Astrocyte (in vitro differentiated cells and primary cell): ENCODE results near the gene ATP8B4. TPM values are rescaled to one million over a fixed set of nuclear protein-coding genes. Genes with fewer than 3 reads are reported as not detected.

Source experiments
- DNase-seq: peaks from one replicate; pipeline ENCODE4 v3.0.0-alpha.2; 2010; ENCODE audit warnings: low read depth
- FAIRE-seq: peaks from 2 replicates; lab custom pipeline; 2011; peaks lifted over from hg19 to GRCh38; lab: Jason Lieb, UNC
- H2AFZ ChIP-seq: 2 replicates; pipeline ENCODE4 v1.6.0; 2012; ENCODE audit warnings: low read depth, low read length, inconsistent platforms
- H3K27ac ChIP-seq: 2 replicates; pipeline ENCODE4 v1.5.1; 2011; ENCODE audit warnings: low read depth, low read length, inconsistent platforms
- H3K27me3 ChIP-seq: 2 replicates; pipeline ENCODE4 v1.6.0; 2011; ENCODE audit warnings: low read length, inconsistent platforms; ENCODE audit not compliant: insufficient read depth
- H3K36me3 ChIP-seq: 2 replicates; pipeline ENCODE4 v1.5.1; 2011; ENCODE audit warnings: low read length, inconsistent platforms; ENCODE audit not compliant: insufficient read depth
- H3K4me1 ChIP-seq: 2 replicates; pipeline ENCODE4 v1.5.1; 2011; ENCODE audit warnings: low read length, inconsistent platforms; ENCODE audit not compliant: insufficient read depth
- H3K4me2 ChIP-seq: 2 replicates; pipeline ENCODE4 v1.6.0; 2012; ENCODE audit warnings: low read length, inconsistent platforms
- H3K4me3 ChIP-seq: 2 replicates; pipeline ENCODE4 v1.5.1; 2011; ENCODE audit warnings: low read depth, mild to moderate bottlenecking, low read length, inconsistent platforms; ENCODE audit not compliant: insufficient read depth
- H3K79me2 ChIP-seq: 2 replicates; pipeline ENCODE4 v1.6.0; 2012; ENCODE audit warnings: mild to moderate bottlenecking, low read length, inconsistent platforms; ENCODE audit not compliant: insufficient read depth
- H3K9ac ChIP-seq: 2 replicates; pipeline ENCODE4 v1.6.0; 2012; ENCODE audit warnings: mild to moderate bottlenecking, low read length, inconsistent platforms
- H3K9me3 ChIP-seq: 2 replicates; pipeline ENCODE4 v1.5.1; 2012; ENCODE audit warnings: low read depth, mild to moderate bottlenecking, low read length, inconsistent platforms; ENCODE audit not compliant: insufficient read depth
- H4K20me1 ChIP-seq: 2 replicates; pipeline ENCODE4 v1.6.0; 2012; ENCODE audit warnings: low read length, inconsistent platforms; ENCODE audit not compliant: insufficient read depth
- H3K27ac Mint-ChIP-seq: one replicate; pipeline ENCODE4 v1.8.0; 2021; ENCODE audit warnings: mild to moderate bottlenecking, mixed read lengths; ENCODE audit not compliant: unreplicated experiment
- H3K27me3 Mint-ChIP-seq: one replicate; pipeline ENCODE4 v1.8.0; 2021; ENCODE audit warnings: low read depth, mixed read lengths; ENCODE audit not compliant: unreplicated experiment
- H3K36me3 Mint-ChIP-seq: one replicate; pipeline ENCODE4 v1.8.0; 2021; ENCODE audit warnings: low read depth, mixed read lengths; ENCODE audit not compliant: unreplicated experiment
- H3K4me1 Mint-ChIP-seq: one replicate; pipeline ENCODE4 v1.8.0; 2021; ENCODE audit warnings: low read depth, mixed read lengths; ENCODE audit not compliant: unreplicated experiment
- H3K4me3 Mint-ChIP-seq: one replicate; pipeline ENCODE4 v1.8.0; 2021; ENCODE audit warnings: mild to moderate bottlenecking, moderate library complexity, mixed read lengths; ENCODE audit not compliant: unreplicated experiment
- H3K9me3 Mint-ChIP-seq: one replicate; pipeline ENCODE4 v1.8.0; 2021; ENCODE audit warnings: mild to moderate bottlenecking, mixed read lengths; ENCODE audit not compliant: unreplicated experiment
- EZH2 ChIP-seq: IDR thresholded peaks from 2 replicates; pipeline ENCODE4 v1.6.1; 2012; ENCODE audit warnings: mild to moderate bottlenecking, low read length, inconsistent platforms; ENCODE audit not compliant: insufficient read depth
- total RNA-seq: library from RNA; stranded (reverse); gene quantifications from 2 replicates; pipeline ENCODE4 v1.2.1, GENCODE V29; 2021
- TF ChIP-seq, protein P1 (sequence below): IDR thresholded peaks from 2 replicates; pipeline ENCODE4 v1.5.1; 2011; ENCODE audit warnings: low read depth, mild to moderate bottlenecking, inconsistent platforms, low read length, moderate library complexity; ENCODE audit not compliant: insufficient read depth

The ATP8B4 gene
- total RNA-seq, 1 donor from 2014 or later = 0.23 TPM

DNA sequence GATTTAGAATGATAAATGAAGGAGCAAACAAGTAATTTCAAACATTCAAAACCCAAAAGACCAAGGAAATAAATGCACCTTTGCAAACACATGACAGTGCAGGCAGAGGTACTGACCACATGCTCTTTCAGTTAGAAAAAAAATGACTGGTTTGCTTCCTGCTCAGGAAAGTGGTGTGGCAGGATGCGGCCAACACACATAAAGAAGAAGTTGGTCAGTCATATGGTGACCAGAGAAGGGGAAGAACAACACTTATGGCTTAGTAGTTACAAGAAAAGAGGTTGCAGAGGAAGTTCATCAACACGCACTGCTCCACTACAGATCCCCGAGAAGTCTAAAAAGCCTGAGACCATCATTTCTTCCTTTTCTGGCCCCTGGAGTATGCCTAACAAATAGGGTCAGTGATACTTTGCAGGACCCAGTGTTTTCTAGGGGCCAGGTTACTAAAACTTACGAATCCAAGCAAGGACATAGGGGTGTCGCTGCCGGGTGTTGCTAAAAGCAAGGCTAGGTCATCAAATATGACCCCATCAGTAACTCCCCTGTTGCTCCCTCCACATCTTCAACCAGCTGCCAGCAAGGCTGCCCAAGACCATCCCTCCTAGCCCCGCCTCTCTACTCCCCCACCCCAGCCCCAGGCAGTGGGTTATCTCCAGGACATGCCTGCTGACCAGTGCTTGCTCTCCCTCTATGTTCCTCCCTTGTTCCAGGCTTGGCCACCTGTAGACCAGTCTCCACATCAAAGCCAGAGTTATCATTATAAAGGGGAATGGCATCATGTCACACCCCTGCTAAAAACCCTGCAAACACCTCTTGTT lies 11.2 kb downstream of the ATP8B4 start:
- H3K9ac ChIP-seq = no peak overlapping the region
- Mint-ChIP-seq H3K27ac (no peak overlapping the region), H3K36me3 (no peaks in the 10 kb centered on the region), H3K4me3 (no peak overlapping the region), H3K27me3 (no peaks in the 10 kb centered on the region), H3K4me1 (no peaks in the 10 kb centered on the region), H3K9me3 (peaks cover 2% of the 10 kb centered on the region)
- H3K27ac ChIP-seq = no peak overlapping the region
- no peak overlapping the region for H2AFZ ChIP-seq
- no peak for TF ChIP-seq EZH2
- no peaks in the 10 kb centered on the region for H4K20me1 ChIP-seq
- FAIRE-seq = no peak
- H3K9me3 ChIP-seq = no peaks in the 10 kb centered on the region
- no peak overlapping the region for H3K4me3 ChIP-seq
- no peaks in the 10 kb centered on the region for H3K4me1 ChIP-seq
- H3K27me3 ChIP-seq = peaks cover 2% of the 10 kb centered on the region
- no peaks in the 10 kb centered on the region for H3K36me3 ChIP-seq
- no peaks in the 10 kb centered on the region for H3K79me2 ChIP-seq
- no peak for DNase-seq
- H3K4me2 ChIP-seq = no peak overlapping the region

DNA sequence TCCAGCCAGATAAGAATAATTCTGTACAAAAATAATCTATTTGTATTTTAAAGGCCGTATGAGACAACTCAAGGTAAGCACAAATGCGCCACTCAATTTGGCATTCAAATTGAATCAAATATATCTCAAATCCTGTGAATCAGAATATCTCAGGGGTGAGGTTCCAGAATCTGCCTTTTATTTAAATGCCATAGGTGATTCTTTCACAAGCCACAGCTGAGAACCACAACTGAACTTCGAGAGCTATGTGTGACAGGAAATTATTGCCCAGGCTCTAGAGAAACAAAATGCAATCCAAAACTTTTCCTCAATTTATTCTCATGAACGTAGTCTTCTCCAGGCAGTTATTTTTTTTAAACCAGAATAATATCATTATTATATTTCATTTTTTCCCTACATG lies 11.9 kb downstream of the ATP8B4 start:
- no peak overlapping the region for H2AFZ ChIP-seq
- H3K4me2 ChIP-seq = no peak overlapping the region
- Mint-ChIP-seq H3K9me3 (no peaks in the 10 kb centered on the region), H3K27me3 (no peaks in the 10 kb centered on the region), H3K4me3 (no peak overlapping the region), H3K36me3 (no peaks in the 10 kb centered on the region), H3K4me1 (no peaks in the 10 kb centered on the region), H3K27ac (no peak overlapping the region)
- no peak overlapping the region for H3K4me3 ChIP-seq
- no peaks in the 10 kb centered on the region for H4K20me1 ChIP-seq
- H3K9ac ChIP-seq = no peak overlapping the region
- no peaks in the 10 kb centered on the region for H3K79me2 ChIP-seq
- FAIRE-seq (no peak), DNase-seq (no peak)
- no peak for TF ChIP-seq EZH2
- TF ChIP-seq, protein P1, sequence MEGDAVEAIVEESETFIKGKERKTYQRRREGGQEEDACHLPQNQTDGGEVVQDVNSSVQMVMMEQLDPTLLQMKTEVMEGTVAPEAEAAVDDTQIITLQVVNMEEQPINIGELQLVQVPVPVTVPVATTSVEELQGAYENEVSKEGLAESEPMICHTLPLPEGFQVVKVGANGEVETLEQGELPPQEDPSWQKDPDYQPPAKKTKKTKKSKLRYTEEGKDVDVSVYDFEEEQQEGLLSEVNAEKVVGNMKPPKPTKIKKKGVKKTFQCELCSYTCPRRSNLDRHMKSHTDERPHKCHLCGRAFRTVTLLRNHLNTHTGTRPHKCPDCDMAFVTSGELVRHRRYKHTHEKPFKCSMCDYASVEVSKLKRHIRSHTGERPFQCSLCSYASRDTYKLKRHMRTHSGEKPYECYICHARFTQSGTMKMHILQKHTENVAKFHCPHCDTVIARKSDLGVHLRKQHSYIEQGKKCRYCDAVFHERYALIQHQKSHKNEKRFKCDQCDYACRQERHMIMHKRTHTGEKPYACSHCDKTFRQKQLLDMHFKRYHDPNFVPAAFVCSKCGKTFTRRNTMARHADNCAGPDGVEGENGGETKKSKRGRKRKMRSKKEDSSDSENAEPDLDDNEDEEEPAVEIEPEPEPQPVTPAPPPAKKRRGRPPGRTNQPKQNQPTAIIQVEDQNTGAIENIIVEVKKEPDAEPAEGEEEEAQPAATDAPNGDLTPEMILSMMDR = no peak
- no peaks in the 10 kb centered on the region for H3K9me3 ChIP-seq
- no peaks in the 10 kb centered on the region for H3K4me1 ChIP-seq
- no peak overlapping the region for H3K27ac ChIP-seq
- peaks cover 2% of the 10 kb centered on the region for H3K27me3 ChIP-seq
- H3K36me3 ChIP-seq = no peaks in the 10 kb centered on the region

DNA sequence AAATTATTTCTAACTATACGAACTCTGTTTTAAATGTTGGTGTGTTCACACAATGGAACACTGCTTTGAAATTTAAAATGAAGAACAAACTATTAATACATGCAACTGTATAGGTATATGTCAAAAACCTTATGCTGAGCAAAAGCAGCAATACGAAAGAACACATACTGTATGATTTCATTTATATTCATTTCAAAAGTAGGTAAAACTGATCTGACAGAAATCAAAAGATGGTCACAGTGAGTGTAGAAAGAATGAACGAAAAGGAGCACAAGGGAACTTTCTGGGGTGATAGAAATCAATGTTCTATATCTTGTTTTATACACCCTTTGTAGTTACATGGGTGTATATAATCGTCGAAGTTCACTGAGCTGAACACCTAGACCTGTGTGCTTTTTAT lies 12.6 kb downstream of the ATP8B4 start:
- FAIRE-seq = no peak
- Histone ChIP-seq H3K4me1 (no peaks in the 10 kb centered on the region), H2AFZ (no peak overlapping the region), H3K4me2 (no peak overlapping the region), H3K27ac (no peak overlapping the region), H3K9ac (no peak overlapping the region), H3K79me2 (no peaks in the 10 kb centered on the region), H3K4me3 (no peak overlapping the region), H3K36me3 (no peaks in the 10 kb centered on the region), H3K27me3 (peaks cover 2% of the 10 kb centered on the region), H4K20me1 (no peaks in the 10 kb centered on the region), H3K9me3 (no peaks in the 10 kb centered on the region)
- H3K4me3 Mint-ChIP-seq = no peak overlapping the region
- H3K27me3 Mint-ChIP-seq = no peaks in the 10 kb centered on the region
- no peaks in the 10 kb centered on the region for H3K9me3 Mint-ChIP-seq
- H3K4me1 Mint-ChIP-seq = no peaks in the 10 kb centered on the region
- TF ChIP-seq EZH2 = no peak
- TF ChIP-seq, protein P1 = no peak
- H3K36me3 Mint-ChIP-seq = no peaks in the 10 kb centered on the region
- H3K27ac Mint-ChIP-seq = no peak overlapping the region
- no peak for DNase-seq
